ENCODE results near the gene ACMSD. TPM values are rescaled to one million over a fixed set of nuclear protein-coding genes. Genes with fewer than 3 reads are reported as not detected.
"Not testable (repeated sequence)": the region's sequence is repeated elsewhere in the genome, so short reads cannot be mapped to it uniquely, and the experiment has no call there.

ACMSD gene
- not detected for total RNA-seq

DNA sequence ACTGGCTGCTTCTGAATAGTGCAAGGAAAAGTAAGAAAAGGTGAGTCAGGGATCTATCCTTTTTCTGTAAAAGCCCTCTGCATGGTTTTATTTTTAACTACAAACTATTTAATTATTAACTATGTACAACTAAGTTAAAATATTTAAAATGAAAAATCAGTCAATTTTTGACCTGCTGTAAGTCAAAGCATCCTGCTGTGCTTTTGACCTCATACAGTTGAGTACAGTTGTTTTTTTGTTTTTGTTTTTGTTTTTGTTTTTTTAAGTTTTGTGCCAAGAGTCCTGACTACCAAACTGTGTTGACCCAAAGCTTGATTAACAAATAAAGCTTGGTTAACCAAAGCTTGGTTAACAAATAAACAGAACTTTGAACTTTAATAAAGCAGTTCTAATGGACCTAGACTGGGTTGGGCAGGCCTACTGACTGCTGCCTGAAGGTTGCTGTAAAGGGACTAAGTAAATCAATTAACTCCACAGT is at the start of gene ACMSD:
Gene ACMSD, plus strand, starts transcription at position 474 of the 478 bp plus-strand sequence. CDS start 67 bp downstream, outside the sequence.
- no peak for ATAC-seq

DNA sequence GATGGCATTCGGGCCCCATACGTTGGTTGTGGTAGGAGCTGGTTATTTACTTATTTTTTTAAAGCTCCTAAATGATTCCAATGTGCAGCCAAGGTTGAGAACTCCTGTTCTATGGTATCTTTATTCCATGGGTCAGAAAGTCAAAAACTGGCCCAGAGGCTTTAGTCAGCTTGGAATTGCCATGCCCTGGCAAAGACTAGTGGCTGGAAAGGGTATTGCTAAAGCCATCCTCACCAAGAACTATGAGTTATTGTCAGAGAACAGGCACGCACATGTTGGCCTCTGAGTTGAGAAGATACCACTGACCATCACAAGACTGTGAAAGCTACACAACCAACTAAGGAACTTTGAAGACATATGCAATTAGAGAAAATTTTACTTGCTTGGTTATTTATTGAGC is 47.9 kb upstream of the ACMSD start:
- ATAC-seq = no peak

DNA sequence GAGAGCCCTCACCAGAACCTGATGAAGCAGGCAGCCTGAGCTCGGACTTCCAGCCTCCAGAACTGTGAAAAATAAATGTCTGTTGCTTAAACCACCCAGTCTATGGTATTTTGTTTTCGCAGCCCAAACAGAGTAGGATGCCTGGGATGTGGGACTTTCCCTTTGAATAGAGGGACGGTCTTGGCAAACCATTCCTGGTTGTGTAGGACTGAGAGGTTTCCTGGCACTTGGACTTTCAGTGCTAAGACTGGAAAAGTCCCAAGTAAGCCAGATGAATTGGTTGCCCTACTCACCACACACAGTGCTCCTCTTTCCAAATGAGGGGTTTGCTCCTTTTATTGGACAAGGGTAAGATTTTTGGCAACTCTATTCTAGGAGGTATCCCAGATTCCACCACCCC is 46.8 kb upstream of the ACMSD start:
- no peak for ATAC-seq

DNA sequence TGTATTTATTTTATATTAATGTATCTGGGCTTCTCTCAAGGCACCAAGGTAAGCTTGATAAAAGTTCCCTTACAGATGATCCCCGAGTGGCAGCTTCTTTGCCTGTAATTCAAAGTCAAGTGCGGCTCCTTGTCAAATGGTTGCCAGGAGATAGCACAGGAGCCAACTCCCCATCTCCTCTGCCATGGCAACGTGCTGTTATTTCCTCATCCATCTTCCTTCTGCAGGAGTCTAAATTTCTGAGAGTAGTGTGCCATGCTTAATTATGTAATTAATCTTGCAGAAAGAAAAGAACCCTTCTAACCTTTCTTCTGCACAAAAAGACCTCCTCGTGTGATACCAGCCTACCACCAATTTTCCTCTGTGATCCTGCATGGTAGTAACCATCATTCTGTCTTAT is 46.2 kb upstream of the ACMSD start:
- no peak for ATAC-seq

DNA sequence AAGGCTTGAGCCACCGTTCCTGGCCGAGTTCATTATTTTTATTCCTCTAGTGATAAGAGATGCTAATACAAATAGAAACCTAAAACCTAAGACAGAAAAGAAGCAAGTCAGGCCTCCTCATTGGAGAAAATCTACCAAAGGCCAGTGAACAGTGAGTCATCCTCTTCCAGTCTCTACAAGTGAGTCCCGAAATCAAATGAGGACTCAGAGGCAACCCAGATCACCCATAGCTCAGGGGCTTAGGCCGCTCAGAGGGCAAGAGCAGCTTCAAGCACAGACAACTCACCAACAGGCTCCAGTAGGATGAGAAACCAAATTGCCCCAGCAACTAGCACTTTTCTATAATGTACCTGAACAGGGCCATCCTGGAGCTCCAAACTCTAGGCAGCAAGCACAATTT is 42.7 kb upstream of the ACMSD start:
- peak; percentile 60 for ATAC-seq

DNA sequence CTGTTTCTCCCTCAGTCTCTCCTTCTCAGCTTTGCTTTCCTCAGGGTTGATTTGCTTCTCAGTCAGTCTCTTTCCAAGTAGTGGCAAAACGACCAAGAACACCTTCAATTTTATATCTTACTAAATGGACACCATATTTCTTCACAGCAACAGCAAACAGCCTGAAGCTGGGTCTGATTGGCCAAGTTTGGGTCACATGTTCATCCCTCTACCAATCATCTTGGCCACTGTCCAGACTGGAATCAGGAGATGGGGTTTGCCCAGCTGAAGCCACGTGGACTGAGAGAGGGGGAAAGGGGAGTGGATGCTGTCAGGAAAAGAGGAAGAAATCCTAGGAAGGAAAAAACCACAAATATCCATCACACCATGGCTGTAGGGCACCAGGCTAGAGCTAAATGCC is 42.0 kb upstream of the ACMSD start:
- ATAC-seq = no peak

DNA sequence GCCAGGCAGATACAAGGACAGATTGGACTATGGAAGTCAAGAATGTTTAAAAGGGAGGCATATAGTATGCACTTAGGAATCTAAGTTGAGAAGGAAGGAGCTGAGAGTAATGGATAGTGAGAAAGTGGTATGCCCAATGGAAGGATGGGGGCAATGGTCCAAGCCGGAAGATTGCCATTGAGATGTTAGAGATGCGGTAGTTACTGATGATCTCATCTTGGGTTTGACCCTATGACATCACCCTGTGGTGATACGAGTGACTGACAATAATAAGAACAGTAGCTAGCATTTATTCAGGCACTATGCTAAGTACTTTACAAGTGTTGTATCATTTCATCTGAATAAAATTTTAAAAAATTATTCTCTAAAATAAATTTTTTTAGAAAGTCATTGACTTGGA is 38.5 kb upstream of the ACMSD start:
- ATAC-seq = no peak

DNA sequence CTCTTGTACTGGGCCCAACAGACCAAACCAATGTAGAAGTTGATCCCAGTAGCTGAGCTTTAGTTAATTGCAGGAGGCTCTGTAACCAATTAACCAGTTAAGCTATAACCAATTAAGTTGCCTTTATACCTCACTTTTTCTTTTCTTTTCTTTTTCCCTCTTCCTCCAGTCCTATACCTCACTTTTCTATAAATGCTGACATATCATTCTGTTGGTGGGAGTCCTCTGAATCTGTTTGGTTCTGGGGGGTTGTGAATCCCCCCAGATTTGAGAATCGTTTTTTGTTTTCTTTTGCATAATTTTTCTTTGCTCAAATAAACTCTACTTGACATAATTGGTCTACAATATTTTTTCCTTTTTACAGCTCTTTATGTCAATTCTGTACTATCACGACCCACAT is 38.1 kb upstream of the ACMSD start:
- ATAC-seq = no peak

DNA sequence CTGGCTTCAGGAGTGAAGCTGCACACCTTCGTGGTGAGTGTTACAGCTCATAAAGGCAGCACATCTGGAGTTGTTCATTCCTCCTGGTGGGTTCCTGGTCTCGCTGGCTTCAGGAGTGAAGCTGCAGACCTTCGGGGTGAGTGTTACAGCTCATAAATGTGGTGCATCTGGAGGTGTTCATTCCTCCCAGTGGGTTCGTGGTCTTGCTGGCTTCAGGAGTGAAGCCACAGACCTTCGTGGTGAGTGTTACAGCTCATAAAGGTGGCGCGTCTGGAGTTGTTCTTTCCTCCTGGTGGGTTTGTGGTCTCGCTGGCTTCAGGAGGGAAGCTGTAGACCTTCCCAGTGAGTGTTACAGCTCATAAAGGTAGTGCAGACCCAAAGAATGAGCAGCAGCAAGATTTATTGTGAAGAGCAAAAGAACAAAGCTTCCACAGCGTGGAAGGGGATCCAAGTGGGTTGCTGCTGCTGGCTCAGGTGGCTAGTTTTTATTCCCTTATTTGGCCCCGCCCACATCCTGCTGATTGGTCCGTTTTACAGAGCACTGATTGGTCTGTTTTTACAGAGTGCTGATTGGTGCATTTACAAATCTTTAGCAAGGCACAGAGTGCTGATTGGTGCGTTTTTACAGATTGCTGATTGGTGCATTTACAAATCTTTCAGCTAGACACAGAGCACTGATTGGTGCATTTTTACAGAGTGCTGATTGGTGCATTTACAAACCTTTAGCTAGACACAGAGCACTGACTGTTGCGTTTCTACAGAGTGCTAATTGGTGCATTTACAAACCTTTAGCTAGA is 34.6 kb upstream of the ACMSD start:
- ATAC-seq = not testable (repeated sequence)

DNA sequence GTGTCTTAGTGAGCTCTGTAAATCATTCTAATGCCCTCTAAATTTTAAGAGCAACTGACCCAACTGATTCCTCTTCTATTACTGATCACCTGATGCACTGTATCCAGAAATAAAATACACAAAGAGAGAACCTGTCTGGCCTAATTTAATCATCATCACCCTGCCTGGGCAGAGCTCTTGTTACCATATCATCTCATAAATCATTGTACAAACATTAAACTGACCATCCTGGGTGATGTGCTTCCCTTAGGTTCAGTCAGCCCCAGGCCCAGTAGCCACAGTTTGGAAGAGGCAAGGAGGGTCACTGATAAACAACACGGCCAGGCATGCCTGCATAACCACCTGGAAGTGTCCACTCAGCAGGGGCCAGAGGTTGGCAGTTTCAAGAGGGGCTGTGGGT is 22.7 kb upstream of the ACMSD start:
- no peak for ATAC-seq

DNA sequence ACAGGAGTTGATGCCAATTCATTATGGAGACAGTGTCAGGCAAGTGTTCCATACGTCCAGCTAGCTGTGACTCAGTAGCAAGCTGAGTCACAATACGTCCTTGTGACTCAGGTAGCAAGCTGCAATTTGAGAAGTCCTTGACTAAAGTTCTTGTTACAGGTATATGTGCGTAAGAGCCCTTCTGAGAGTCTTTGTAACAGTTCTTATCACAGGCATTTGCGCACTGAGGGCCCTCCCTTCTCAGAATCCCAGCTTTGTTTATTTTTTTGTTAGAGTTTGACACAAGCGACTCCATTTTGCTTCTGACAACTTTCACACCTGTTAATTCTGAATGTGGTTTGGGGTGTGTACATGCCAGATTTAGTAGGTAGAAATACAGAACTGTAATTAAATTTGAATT is 20.1 kb upstream of the ACMSD start:
- peak; percentile 90 for ATAC-seq

DNA sequence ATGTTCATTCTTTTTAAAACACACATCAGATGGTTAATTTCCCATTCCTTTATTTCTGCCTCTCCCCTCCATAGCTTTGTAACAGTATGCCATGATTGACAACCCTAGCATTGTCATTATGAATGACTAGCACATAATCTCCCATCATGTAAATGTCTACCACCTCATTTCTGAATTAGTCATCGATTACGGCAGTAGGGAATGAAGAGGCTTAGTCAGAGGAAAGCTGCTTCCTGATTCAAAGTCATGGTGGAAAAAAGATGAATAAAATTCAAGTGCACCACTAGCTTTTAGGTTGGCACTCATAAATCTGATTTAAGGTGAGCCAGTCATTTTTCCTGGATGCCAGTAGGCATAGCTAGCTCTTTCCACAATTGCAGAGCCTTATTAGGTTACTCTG is 19.1 kb upstream of the ACMSD start:
- ATAC-seq = peak; percentile 83

DNA sequence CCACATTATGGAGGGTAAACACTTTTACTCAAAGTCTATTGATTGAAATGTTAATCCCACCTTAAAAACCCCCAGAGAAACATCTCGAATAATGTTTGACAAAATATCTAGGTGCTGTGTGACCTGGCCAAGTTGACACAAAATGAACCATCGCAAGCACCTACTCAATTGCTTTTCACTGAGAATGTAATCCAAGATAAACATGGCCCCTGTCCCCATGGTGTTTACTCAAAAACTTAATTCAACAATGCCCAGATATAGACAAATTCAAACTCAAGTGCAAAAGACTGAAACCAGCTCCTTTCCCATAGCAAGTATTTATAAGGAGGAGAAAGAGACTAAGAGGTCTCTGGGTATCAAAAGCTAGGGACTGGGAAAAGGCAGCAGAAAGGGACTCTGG is 15.0 kb upstream of the ACMSD start:
- no peak for ATAC-seq

DNA sequence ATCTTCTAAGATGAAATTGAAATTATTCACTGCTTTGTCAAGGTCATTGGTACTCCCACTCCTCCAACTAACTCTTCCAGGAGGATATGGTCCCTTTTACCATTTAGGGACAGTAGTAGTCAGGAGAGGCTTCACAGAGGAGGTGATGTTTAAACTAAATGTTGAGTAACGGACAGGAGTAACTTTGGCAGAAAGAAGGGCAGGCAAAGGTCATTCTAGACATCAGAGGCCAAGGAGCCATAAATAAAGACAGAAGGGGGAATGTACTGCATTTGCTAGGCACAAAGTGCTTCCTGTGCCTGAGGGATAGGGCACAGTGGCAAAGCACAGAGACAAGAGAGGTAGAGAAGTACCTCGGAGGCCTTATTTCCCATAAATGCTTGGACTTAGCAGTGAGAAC is 14.6 kb upstream of the ACMSD start:
- ATAC-seq = no peak

DNA sequence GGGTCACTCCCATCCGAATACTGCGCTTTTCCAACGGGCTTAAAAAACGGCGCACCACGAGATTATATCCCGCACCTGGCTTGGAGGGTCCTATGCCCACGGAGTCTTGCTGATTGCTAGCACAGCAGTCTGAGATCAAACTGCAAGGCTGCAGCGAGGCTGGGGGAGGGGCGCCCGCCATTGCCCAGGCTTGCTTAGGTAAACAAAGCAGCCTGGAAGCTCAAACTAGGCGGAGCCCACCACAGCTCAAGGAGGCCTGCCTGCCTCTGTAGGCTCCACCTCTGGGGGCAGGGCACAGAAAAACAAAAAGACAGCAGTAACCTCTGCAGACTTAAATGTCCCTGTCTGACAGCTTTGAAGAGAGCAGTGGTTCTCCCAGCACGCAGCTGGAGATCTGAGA is 12.7 kb upstream of the ACMSD start:
- ATAC-seq = not testable (repeated sequence)

DNA sequence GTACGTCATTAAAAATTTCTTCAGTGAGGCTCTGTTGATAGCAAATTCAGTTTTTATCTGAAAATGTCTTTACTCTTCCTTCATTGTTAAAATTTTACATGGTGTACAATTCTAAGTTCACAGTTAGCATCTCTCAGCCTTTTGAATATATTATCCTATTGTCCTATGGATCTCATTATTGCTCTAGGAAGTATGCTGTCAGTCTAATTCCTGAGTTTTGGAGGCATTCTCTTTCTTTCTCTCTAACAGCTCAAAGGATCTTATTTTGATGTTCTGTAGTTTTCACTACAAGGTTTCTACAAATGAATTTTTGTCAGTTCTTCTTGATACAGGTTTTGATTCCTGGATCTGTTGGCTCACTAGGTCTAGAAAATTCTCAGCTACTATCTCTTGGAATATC is 2.9 kb upstream of the ACMSD start:
- no peak for ATAC-seq

DNA sequence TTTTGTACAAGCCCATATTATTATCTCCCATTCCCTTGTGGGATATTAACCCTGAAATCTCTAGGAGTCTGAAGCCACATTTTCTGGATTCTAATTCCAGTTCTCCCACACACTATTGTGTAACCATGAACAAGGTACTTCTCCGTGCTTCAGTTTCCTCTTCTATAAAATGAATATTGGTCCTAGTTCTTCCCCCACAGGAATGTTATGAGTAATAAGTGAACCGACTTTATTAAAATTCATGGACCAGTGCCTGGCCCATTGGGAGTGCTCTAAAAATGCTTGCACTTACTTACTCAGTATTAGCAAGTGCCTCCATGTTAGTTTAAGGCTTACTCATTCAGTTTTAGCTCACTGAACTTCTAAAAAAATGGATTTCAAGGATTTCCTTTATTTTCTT is 1.4 kb upstream of the ACMSD start:
- ATAC-seq = peak; percentile 80

DNA sequence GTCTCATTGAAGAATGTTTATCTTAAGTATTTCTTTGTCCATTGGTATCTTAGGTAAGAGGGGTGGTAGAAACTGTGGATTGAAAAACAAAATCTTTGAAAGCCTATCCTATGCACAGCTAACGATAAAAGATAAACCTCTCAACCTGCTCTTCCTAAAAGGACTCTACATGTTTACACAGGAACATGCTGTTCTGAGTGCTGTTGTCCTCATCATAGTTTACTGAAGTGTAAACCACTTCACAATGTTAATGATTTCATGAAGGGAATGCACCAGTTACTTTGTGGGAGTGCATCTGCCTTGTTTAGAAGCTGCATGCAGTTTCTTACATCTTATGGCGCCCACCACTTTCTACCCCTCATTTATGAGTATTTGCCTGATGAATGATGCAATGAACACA is 1.2 kb downstream of the ACMSD start:
- ATAC-seq = no peak

DNA sequence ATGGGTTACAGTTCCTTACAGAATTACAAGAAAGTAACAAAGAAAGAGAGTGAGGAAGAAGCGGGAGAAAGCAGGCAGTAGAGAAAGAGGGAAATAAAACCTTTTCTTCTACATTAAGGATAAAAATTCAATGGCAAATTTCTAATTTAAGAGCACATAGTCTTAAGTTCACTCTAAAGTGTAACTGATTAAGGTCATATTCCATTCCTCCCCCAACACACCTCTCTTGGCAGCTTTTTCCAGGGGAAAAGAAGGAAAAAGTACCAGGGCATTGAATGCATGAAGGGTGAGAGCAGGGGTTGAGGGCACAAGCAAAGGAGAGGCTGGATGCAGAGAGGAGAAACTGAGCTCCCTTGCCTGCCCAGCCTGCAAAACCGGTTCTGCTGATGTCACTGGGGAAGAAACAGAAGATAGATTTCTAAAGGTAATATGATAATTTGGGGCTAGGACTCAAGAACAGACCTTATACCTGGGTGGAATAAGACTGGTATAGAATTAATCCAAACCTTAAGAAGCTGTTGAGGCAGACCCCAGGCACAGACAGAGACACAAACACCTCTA is 4.6 kb downstream of the ACMSD start:
- ATAC-seq = peak; percentile 53

DNA sequence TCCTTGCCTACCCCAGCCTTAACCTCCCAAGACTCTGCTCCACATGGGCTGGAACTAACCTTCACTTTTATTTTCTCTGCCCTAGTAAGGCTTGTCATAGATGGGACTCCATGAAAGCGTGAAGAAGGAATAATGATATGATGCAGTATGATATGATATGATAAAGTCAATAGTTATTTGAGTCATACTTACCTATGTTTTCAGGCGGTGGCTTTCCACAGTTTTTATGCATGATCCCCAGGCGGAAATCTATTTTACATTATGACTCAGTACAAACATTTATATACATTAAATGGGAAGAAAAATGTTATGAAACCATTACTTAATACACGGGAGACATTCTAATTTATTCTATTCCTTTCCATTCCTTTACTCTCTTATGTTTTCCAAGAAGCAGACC is 5.6 kb downstream of the ACMSD start:
- peak; percentile 62 for ATAC-seq

DNA sequence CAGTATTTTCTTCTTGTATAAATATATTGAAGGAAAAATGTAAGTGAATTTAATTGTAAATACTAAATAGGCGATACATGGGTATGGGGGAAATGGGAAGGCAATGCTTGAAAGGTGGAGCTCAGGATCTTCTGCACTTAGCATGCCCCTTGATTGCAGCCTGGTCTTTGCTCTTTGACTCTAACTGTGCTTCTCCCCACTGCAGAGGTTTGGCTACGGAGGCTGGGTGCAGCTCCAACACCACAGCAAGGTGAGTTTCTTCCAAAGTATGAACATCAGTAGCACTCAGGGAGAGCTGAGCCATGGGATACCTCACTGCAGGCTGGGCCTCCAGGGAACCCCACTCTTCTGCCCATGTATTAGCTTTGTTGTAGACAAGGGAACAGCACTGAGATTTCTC is 6.6 kb downstream of the ACMSD start:
- ATAC-seq = no peak

DNA sequence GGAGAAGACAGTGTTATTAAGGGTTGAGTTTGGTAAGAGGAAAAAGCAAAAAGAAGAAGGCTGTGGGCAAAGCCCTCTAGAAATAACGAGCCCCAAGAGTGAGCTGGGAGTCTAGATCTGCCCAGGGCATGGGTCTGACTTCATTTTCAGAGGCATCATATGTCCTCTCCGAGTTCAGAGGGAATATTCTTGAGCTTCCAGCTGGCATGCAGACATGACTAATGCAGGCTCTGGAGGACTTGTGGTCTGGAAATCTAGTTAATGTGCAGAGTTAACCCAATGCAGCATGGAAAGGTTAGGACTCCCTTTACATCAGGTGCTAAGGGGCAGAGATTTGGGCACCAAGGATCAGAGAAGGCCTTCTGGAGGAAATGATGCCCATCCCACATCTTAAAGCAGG is 7.3 kb downstream of the ACMSD start:
- no peak for ATAC-seq

DNA sequence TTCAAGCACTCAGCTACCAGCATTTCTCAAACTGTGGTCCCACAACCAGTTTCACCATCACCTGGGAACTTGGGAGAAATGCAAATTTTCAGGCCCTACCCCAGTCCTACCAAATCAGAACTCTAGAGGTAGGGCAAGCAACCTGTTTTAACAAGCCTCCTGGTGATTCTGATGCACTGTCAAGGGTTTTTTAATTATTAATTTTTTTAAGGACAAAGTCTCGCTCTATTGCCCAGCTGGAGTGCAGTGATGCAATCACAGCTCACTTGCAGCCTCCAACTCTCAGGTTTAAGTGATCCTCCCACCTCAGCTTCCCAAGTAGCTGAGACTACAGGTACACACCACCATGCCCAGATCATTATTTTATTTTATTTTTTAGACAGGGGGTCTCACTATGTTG is 7.8 kb downstream of the ACMSD start:
- no peak for ATAC-seq

DNA sequence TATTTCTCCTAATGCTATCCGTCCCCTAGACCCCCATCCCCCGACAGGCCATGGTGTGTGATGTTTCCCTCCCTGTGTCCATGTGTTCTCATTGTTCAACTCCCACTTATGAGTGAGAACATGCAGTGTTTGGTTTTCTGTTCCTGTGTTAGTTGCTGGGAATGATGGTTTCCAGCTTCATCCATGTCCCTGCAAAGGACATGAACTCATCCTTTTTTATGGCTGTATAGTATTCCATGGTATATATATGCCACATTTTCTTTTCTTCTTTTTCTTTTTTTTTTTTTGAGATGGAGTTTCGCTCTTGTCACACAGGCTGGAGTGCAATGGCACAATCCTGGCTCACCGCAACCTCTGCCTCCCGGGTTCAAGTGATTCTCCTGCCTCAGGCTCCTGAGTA is 9.2 kb downstream of the ACMSD start:
- not testable (repeated sequence) for ATAC-seq

DNA sequence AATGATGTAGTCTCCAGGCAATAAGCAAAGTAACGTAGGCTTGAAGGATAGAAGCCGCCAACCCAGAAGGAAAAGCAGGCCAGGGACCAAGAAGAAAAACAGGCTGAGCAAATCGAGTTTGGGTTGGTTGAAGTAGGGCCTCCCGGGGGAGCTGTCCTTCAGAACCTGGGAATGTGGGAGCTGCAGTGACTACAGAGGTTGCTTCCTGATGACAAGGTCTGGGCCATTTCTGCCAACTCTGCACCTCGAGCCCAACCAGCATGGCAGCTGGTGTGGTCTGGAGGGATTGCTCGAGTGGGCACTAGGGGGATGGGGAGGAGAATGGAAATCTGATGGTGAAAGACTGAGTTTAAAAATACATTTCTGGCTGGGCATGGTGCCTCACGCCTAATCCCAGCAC is 14.1 kb downstream of the ACMSD start:
- ATAC-seq = no peak
